Inferior parietal cortex (tissue), 1 donor: ENCODE results near the gene PRSS1.
"Not testable (repeated sequence)": the region's sequence is repeated elsewhere in the genome, so short reads cannot be mapped to it uniquely, and the experiment has no call there.

Experiments
- DNase-seq: peaks from one replicate; pipeline ENCODE4 v3.0.0-alpha.2; 2016; ENCODE audit errors: extremely low spot score

The PRSS1 gene

DNA sequence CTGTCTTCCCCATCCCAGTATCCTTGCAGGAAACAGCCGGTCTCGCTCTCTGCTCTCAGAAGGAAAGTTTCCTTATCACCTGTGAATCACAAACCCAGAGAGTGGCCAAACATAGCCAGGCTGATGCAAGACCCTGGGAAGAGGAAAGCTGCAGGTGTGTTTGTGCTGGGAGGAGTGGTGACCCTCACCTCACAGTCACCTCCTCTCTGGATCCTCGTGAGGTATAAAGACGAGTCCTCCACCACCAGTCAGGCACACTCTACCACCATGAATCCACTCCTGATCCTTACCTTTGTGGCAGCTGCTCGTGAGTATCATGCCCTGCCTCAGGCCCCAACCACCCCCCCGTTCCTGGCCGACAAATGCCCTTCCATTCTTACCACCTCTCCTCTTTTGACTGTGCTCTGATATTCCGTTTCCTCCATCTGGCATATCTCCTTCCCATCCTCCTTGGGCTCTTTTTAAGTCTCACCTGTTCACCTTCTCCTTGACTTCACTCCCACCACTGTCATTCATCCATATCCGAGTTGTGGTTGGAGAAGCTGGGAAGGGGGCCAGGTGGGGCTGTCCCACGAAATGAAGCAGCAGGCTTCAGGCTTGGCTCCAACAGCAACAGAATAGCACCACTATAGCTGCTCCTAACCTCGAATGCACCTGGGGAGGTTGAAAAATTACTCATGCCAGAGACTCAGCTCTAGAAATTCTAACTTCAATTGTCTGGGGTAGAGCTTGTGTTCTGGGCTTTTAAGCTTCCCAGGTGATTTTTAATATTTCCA, at the start of gene PRSS1:
Gene PRSS1 (plus strand): TSS at position 255 of the 776 bp plus-strand sequence. CDS start 13 bp downstream, at position 268.
- no peak for DNase-seq

DNA sequence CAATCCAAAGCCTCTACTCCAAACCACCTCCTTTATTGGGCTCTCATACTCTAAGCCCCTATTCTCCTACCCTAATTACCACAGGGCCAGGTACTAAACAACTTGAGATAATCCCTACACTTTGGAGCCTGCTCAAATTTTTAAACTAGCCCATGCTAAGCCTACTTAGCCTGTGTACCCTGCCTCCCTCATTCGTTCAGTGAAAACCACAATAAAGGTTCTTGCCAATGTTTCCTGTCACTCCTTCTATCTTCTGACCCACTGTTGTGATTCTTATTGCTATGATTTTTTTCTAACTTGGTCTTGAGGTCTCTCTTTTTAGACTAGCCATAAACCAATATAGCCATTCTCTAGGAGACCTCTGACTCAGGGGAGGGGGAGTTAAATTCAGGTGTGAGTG, 48.3 kb upstream of the PRSS1 start:
- DNase-seq = not testable (repeated sequence)

DNA sequence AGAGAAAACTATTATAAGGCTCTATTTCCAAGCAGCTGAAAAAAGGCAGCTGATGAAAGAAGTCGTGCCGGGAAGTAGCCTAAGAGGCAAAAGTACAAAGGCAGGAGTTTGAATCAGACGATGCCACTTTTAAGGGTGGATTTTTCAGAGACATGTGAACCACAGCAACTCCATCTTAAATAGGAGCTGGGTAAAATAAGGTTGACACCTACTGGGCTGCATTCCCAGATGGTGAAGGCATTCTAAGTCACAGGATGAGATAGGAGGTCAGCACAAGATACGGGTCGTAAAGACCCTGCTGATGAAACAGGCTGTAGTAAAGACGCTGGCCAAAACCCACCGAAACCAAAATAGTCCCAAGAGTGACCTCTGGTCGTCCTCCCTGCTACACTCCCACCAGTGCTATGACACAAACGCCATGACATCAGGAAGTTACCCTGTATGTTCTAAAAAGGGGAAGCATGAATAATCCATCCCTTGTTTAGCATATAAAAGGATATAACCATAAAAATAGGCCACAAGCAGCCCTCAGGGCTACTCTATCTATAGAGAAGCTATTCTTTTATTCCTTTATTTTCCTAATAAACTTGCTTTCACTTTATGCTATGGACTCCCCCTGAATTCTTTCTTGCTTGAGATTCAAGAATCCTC, 45.5 kb upstream of the PRSS1 start:
- no peak for DNase-seq

DNA sequence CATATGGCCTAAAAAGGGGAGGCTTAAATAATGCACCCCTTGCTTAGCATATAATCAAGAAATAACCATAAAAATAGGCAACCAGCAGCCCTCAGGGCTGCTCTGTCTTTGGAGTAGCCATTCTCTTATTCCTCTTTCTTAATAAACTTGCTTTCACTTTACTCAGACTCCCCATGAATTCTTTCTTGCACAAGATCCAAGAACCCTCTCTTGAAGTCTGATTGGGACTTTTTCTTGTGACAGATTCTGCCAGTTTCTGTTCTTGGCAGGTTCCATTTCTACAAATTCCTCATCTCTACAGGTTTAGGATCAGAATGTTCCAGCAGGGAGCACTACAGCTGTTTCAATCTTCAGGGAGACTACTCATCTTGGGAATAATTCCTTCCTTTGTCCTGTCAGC, 40.5 kb upstream of the PRSS1 start:
- DNase-seq = peak; percentile 22

DNA sequence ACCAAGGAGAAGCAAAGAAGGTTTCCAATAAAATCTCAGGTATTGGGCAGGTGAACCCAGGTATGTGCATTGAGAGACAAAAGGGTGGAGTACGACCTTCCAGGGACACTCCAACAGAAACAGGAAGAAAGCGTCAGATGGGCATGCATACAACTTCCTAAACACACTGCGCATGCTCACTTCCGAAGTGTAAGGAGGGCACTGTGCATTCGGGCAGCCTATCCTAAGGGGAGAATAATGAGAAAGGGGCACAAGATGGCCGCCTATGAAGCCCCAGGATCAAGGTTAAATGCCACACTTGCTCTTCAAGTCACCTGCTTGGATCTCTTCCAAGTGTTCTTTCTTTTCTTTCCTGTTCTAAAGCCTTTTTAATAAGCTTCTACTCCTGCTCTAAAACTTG, 39.4 kb upstream of the PRSS1 start:
- DNase-seq = no peak

DNA sequence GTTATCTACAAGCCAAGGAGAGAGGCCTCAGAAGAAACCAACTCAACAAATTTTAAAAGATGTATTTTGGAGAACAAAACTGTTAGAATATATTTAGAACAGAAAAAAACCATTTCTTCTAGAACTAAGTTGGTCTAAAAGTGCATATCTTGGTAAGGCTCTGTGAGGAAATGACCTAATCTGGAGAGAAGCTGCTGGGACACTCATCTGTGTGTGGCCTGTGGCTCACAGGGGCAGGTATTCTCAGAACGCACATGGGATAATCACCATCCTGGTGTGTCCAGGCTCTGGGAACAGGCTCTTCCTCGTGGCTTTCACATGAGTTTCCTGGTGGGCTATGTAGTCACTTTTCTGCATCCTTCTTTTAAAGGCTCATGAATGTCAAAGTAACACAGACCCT, 38.1 kb upstream of the PRSS1 start:
- no peak for DNase-seq

DNA sequence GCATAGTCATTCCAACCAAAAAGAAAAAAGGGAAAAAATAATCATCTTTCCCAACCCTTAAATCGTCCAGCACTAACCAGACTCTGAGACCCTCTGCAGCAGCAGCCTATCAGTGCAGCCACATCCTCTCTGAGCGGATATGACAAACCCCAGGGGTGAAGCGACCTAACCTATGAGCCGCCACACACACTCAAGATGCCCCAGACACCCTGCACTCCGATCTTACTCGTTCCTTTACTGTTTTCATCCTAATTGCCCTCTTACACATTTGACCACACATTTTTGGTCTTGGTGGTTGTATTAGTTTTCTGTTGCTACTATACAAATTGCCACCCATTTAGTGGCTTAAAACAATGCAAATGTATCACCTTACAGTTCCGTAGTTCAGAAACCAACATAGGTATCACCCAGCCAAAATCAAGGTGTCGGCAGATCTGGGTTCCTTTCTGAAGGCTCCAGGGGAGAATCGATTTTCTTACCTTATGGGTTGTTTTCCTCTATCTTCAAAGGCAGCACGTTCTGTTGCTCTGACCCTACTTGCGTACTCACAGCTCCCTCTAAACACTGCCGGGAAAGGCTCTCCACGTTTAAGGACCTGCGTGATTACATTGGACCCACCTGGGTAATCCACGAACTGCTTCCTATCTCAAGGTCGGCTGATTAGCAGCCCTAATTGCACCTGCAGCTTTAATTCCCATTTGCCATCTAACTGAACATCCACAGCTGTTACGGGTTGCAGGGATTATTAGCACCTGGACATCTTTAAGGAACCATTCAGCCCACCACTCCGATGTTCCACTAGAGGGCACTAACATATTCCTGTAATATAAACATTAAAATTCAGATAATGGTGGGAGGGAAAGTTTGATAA, 37.3 kb upstream of the PRSS1 start:
- DNase-seq = no peak

DNA sequence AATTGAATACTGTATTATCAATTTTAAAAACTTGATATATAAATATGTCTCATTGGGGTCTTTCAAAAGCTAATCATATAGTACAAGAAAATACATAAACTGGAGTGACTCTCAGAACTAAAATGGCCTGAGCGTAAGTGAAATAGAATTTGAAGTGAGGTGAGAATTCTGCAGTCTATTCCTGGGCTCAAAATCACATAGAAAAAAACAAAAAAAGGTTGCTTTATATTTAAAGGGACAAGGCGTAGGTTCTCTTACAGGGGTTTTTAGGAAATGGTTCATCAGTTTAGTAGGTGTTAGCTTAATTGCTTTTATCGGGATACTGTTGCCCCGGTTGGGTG, 36.7 kb upstream of the PRSS1 start:
- no peak for DNase-seq

DNA sequence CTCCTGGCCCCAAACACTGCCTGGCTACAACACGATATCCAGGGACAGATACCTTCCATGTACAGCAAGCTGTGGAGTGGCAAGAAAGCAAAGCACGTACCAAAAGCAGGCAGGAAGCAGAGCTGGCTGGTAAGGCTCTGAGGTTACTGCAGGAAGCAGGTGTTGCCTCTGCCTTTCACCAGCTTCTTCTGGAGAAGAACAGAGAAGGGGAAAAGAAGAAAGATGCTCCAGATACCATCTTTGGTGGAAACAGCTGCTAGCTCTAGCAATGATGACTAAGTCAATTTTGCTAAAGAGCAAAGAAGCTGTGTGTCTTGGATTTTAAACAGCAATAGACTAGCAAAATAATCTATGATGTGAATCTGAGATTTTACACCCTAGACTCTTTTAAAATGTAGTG, 34.9 kb upstream of the PRSS1 start:
- peak; percentile 25 for DNase-seq

DNA sequence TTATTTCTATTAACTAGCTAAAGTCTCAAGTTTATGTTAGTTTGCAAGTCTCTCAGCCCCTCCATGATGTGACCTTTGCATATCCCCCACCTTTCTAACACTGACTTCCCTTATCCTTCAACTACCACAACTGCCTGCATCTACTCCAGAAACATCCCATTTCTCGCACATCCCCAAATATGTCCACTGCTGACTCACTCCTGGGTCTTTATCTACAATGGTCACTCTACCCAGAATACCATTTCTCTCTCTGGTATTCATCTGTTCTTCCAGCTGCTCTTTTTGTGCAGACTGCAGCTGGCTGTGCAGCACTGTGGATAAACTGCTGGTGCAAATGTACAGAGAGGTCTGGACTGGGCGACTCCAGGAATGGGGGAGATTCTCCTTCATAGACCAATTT, 32.7 kb upstream of the PRSS1 start:
- no peak for DNase-seq

DNA sequence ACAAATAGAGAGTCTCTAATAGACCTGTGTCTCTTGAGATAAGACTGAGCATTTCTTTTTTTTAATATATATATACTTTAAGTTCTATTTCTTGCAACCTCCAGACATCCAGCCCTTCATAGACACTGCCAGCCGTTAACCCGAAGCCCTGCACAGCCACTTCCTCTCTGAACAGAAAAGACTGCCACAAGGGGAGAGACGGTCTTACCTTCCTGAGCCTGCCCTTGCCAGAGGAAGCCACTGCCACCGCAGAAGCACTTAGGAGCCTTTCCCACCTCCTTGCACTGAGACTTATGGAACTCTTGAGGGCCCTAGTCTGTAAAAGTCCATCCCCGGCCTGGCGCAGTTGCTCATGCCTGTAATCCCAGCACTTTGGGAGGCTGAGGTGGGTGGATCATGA, 31.8 kb upstream of the PRSS1 start:
- DNase-seq = no peak

DNA sequence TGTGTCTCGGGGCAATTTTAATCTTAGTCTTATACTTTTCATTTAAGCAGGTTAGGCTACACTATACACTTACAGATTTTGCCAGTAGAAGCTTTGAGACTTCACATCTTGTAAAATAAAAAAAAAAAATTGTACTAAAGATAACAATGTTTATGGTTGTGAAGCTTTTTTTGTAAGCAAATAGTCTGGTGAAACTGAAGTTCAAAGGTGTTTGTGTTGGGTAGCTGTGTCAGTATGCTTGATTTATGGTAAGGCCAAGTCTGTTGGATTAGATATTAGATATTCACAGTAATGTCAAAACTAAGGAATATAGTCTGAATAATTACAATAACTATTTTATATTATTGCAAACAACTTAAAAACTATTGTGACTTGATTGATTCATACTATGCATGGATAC, 31.0 kb upstream of the PRSS1 start:
- DNase-seq = no peak

DNA sequence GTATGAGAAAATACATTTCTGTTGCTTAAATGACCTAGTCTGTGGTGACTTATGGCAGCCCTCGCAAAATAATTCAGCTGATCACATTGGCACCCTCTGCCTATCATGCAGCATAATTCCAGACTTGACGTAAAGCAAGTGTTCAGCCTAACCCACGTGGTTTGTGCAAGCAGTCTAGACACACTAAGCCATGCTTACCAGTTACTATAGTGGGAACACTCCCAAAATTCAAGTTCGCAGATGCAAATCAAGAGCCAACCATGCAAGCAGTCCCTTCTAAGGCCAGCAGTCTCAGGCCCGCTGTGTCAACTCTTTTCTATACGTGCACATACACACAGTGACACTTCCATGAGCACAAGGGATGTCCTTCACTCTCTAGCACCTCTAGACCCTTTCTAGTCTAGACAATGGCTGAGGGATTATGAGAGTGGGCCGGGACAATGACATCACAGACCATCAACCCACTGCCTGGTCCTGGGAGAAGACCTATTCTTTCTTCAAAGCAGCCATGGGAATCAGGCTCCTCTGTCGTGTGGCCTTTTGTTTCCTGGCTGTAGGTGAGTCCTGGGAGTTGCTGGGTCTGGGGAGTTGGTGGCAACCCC, 29.0 kb upstream of the PRSS1 start:
- no peak for DNase-seq

DNA sequence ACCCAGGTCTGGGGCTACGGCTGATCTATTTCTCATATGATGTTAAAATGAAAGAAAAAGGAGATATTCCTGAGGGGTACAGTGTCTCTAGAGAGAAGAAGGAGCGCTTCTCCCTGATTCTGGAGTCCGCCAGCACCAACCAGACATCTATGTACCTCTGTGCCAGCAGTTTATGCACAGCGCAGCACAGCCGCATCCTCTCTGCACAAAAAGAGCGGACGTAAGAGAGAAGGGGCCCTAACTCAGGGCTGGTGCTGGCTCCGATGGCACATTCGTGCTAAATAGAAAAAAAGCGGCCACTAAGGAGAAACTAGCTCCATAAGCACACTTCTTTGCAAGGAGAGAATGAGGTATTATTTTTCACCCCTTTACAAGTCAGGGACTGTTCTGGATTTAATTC, 28.3 kb upstream of the PRSS1 start:
- no peak for DNase-seq

DNA sequence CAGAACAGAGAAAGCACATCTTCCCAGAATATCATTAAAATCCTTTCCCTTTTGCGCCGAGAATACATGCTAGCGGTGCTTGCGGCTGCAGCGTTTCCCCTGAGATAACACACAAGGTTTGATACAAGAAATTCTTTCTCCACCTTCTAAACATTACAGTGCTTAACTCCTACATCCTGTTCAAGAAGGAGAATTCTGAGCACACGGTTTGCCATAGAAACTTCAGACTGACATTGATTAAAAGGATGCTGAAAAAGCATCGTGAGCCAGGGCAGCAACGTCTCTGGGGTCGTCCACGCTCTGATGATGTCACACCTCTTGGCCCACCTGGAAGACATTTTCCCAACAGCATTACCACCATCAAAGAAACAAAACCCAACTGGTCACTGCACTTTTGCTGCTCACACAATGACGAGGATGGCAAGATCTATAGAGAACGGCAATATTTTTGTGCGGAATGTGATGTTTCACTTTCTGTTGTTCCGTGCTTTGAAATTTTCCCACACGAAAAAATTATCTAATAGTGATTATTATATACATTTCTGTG, 27.0 kb upstream of the PRSS1 start:
- no peak for DNase-seq

DNA sequence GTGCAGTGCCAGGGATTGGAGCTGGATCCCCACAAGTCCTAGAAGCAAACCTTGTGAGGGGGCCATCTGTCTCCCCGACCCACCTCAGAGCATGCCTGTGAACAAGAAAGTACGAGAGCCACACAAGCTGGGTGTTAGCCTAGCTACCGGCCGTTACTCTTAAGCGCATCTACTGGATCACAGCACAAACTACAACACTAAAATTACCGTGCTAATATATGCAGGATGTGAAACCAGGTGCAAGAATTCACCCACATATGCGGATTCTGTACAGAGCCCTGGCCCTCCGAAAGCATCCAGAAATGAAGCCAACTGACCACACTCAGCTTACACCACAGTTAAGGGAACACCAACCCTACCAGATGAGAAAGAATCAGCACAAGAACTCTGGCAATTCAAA, 16.0 kb upstream of the PRSS1 start:
- no peak for DNase-seq

DNA sequence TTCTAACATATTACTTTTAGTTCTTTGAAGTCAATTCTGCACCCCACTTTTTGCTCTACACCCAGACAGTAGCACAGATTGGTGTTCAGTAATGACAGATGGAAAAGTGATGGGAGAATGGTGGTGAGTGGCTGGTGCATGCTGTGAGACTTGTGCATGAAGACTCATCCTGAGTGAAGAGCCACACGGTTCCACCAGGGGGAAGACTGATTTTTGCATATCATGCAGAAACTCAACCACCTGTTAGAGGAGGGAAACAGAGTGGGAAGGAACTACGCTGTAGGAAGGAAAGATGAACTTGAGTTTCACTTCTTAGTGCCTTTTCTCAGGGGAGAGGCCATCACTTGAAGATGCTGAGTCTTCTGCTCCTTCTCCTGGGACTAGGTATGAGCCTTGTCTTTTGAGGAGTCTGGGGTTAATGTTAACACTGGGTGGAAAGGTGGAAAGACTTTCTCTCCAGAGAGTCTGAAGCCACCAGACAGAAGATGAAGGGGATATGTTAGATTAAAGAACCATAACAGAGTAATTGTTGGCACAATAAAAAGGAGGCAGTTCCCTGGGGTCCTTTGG, 9.3 kb upstream of the PRSS1 start:
- no peak for DNase-seq

DNA sequence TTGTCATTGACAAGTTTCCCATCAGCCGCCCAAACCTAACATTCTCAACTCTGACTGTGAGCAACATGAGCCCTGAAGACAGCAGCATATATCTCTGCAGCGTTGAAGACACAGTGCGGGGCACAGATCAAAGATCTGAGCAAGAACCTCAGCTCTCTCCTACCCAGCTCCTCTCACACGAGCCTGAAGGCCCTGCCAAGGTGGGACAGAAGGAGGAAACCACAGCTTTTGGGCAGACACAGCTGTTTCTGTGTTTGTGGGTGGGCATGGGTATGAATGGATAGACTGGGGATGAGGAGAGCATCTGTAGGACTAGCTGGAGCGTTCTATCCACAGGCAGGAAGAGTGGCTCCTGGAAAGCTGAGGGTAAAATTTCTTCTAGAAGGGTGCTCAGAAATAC, 8.5 kb upstream of the PRSS1 start:
- DNase-seq = no peak

DNA sequence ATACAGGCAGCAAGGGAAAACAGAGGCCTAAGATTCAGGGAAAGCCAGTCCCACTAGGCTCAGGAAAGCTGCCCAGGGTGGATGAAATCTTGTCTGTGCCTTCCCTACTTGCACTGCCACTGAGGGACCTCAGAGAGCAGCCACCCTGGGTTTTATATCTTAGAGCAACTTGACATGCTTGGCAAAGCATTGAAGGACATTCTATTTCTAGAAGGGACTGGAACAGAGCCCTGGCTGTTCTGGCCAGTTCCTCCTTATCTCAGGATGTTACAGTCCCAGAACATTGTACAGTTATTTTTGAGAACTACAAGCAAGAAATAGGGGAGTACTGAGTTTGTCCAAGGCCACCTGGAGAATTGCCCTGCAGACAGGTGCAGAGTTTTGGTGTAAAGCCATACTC, 7.3 kb upstream of the PRSS1 start:
- DNase-seq = not testable (repeated sequence)

DNA sequence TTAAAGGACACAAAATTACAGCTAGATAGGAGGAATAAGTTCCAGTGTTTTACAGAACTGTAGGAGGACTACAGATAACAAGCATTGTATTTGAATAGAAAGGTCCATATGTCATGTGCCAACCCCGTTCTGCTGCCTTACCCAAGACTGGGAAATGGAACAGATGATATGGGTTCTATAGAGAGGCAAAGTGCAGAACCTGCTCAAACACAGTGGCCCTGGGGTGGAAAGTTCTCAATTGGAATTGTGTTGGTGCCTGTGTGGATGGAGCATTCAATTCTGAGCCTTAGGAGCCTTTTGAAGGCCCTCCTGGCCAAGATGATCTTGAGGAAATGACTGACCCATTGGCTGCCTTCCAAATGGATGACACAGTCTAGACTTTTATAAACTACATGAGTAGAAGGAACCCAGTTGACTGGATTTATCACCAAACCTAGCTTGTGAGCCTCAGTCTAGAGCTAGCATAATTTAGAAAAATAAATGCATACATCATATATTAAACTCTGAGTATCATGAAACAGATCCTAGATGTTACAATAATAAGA, 4.1 kb upstream of the PRSS1 start:
- no peak for DNase-seq

DNA sequence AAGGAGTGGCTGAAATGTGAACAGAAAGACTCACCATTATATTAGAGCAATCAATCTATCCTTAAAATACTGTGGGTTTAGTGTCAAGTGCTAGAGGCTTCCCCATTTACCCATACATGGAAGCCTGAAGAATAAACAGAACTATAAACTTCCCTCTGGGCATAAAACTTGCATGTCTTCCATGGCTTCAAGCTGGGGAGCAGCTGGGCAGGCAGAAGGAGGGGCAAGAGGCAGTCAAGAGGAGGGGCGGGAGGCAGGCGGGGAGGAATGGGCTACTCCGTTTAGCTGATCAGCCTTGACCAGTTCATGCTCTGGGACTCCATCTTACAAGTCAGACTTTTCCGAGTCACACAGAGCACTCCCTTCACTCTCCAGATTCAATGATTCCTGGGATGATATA, 3.5 kb upstream of the PRSS1 start:
- DNase-seq = no peak
